ENCODE results near the gene PGBD2. TPM values are rescaled to one million over a fixed set of nuclear protein-coding genes. Genes with fewer than 3 reads are reported as not detected.
"Not testable (repeated sequence)": the region's sequence is repeated elsewhere in the genome, so short reads cannot be mapped to it uniquely, and the experiment has no call there.

Gene PGBD2
- total RNA-seq, 1 donor from 2014 or later = 11.2 TPM

DNA sequence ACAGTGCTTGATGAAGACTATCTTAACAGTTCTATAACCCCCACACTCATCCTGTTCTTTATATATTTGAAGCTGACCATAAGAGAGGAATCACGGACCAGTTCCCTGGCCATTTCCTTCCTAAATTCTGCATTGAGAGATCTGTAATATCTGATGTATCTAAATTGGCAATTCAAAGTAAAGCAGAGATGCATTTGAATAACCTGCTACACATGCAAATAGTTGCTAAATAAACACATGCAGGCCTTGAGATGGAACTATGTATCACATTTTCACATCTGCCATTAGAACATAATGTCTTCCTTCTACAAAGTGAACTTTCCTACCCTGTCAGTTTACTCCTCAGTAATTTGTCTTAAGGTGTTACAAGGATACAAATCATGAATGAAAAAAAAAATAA, 20.4 kb upstream of the PGBD2 start:
- H3K79me2 ChIP-seq (ENCODE audit: low read depth) = no peaks in the 10 kb centered on the region
- DNase-seq (ENCODE audit: low spot score) = no peak
- Mint-ChIP-seq H3K9me3 (peaks cover 2% of the 10 kb centered on the region), H3K4me3 (no peak overlapping the region), H3K4me1 (peaks cover 30% of the 10 kb centered on the region), H3K27me3 (ENCODE audit: insufficient read depth, low read depth) (peaks cover 3% of the 10 kb centered on the region), H3K27ac (peak overlapping the region; percentile 14), H3K36me3 (no peaks in the 10 kb centered on the region)
- peak overlapping the region; percentile 25 for H3K4me2 ChIP-seq
- no peak for TF ChIP-seq CTCF (IDR thresholded peaks at IDR 0.05)
- no peak for TF ChIP-seq EZH2phosphoT487 (IDR thresholded peaks at IDR 0.05)
- TF ChIP-seq EZH2 (IDR thresholded peaks at IDR 0.05) = no peak
- no peaks in the 10 kb centered on the region for H4K20me1 ChIP-seq (ENCODE audit: low read depth)
- H2AFZ ChIP-seq (replicated peaks) = no peak overlapping the region
- no peaks in the 10 kb centered on the region for H3K27me3 ChIP-seq
- H3F3A ChIP-seq (ENCODE audit: low read depth) = peaks cover 23% of the 10 kb centered on the region
- H3K9ac ChIP-seq = no peak overlapping the region
- H3K4me1 ChIP-seq = peaks cover 31% of the 10 kb centered on the region
- H3K27ac ChIP-seq = peak overlapping the region; percentile 80
- no peaks in the 10 kb centered on the region for H3K9me3 ChIP-seq (ENCODE audit: low read depth)
- no peaks in the 10 kb centered on the region for H3K36me3 ChIP-seq
- no peak overlapping the region for H3K4me3 ChIP-seq

DNA sequence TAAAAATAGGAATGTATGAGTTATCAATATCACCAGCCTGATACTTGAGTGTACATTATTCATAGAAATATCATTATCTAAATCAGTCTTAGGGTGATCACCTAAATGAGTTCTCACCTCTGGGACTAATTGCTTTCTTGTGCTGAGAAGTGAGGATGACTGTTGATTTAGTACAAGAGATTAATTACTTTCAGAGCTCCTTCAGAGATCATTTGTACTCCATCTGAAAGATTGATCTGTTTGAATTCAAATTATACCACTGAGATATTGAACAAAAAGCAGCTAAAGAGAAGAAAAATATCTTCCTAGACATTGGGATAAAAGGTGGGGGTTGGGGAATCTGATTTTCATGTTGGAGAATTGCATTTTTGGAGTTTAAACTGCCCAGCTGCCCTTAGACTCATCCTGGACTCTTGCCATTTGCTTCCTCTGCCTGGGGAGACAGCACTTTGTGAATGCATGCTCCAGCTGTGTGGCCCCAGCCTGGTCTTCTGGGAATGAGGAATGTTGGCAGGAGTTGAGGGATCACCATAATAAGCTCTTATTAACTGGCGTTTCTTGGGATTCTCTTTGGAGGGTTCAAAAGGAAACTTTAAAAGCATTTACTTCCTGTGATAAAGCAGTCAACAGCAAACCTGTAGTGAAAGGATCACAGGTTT, 19.7 kb upstream of the PGBD2 start:
- Mint-ChIP-seq H3K9me3 (peaks cover 2% of the 10 kb centered on the region), H3K27ac (peak overlapping the region; percentile 89), H3K4me1 (peaks cover 30% of the 10 kb centered on the region), H3K36me3 (no peaks in the 10 kb centered on the region), H3K27me3 (ENCODE audit: insufficient read depth, low read depth) (peaks cover 3% of the 10 kb centered on the region), H3K4me3 (no peak overlapping the region)
- TF ChIP-seq EZH2 (IDR thresholded peaks at IDR 0.05) (no peak), EZH2phosphoT487 (IDR thresholded peaks at IDR 0.05) (no peak), CTCF (IDR thresholded peaks at IDR 0.05) (no peak)
- no peaks in the 10 kb centered on the region for H4K20me1 ChIP-seq (ENCODE audit: low read depth)
- H3K79me2 ChIP-seq (ENCODE audit: low read depth) = no peaks in the 10 kb centered on the region
- no peak overlapping the region for H3K9ac ChIP-seq
- H3K4me1 ChIP-seq = peaks cover 31% of the 10 kb centered on the region
- H3K27me3 ChIP-seq = no peaks in the 10 kb centered on the region
- DNase-seq (ENCODE audit: low spot score) = peak; percentile 61
- no peak overlapping the region for H3K4me3 ChIP-seq
- H3K4me2 ChIP-seq = peak overlapping the region; percentile 25
- H2AFZ ChIP-seq (replicated peaks) = peak overlapping the region; percentile 20
- no peaks in the 10 kb centered on the region for H3K9me3 ChIP-seq (ENCODE audit: low read depth)
- H3K27ac ChIP-seq = peak overlapping the region; percentile 80
- H3K36me3 ChIP-seq = no peaks in the 10 kb centered on the region
- H3F3A ChIP-seq (ENCODE audit: low read depth) = peaks cover 23% of the 10 kb centered on the region

DNA sequence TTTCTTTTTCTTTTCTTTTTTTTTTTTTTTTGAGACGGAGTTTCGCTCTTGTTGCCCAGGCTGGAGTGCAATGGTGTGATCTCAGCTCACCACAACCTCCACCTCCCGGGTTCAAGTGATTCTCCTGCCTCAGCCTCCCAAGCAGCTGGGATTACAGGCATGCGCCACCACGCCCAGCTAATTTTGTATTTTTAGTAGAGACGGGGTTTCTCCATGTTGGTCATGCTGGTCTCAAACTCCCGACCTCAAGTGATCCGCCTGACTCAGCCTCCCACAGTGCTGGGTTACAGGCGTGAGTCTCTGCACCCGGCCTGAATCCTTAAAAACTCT, 16.2 kb upstream of the PGBD2 start:
- not testable (repeated sequence) for H3K36me3 Mint-ChIP-seq; H3K27me3 ChIP-seq; H3K36me3 ChIP-seq; H4K20me1 ChIP-seq (ENCODE audit: low read depth); H3K4me3 Mint-ChIP-seq; H3K79me2 ChIP-seq (ENCODE audit: low read depth); DNase-seq (ENCODE audit: low spot score); H3K9ac ChIP-seq; H3K27ac Mint-ChIP-seq; H3K27me3 Mint-ChIP-seq (ENCODE audit: insufficient read depth, low read depth); H3K9me3 Mint-ChIP-seq; H3K4me3 ChIP-seq; H3K27ac ChIP-seq; H3K4me2 ChIP-seq; H3K9me3 ChIP-seq (ENCODE audit: low read depth)
- Histone ChIP-seq H3F3A (ENCODE audit: low read depth) (peaks cover 23% of the 10 kb centered on the region), H2AFZ (replicated peaks) (peak overlapping the region; percentile 65), H3K4me1 (peaks cover 25% of the 10 kb centered on the region)
- H3K4me1 Mint-ChIP-seq = peaks cover 24% of the 10 kb centered on the region

All from neural progenitor cell (in vitro differentiated cells).